ENCODE results near the gene HMGN1.
"Not testable (repeated sequence)": the region's sequence is repeated elsewhere in the genome, so short reads cannot be mapped to it uniquely, and the experiment has no call there.

The HMGN1 gene

DNA sequence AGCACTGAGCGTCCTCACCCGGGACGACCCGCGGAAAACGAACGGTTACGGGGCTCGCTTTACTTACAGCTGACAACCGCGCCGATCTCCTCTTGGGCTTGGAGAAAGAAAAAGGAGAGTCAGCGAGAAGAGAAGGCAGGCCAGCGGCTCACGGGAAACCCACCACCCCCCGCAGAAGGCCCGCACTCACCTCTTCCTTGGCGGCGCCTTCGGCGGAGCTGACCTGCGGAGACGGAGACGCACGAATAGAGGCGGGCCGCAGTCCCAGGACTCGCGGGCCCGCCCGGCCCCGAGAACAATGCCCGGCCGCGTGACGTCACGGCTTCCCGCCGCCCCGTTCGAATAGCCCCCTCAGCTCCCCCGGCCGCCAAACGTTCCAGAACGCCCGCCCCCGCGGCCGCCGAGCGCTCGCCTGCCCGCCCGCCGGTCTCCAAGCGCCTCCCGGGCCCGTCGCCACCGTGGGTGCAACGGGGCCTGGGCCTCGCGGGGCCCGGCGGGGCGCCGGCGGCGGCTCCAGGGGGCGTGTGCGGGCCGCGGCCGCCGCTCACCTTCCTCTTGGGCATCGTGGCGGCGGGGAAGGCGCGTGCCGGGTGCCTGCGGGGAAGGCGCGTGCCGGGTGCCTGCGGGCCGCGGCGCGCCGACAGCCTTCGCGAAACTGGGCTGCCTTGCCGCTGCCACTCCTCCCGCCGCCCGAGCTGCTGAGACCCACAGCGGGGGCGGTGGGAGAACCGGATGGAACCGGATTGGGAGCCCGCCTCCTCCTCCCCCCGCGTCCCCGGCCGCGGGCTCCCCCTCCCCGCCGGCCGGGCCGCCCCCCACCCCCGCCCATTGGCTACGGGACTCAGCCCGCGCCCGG lies at the start of gene HMGN1:
TSS of gene HMGN1 (minus strand) at position 734 of the 856 bp plus-strand sequence. CDS start at position 563, 171 bp downstream.
- peak; percentile 75 for DNase-seq (ENCODE audit: low spot score)

DNA sequence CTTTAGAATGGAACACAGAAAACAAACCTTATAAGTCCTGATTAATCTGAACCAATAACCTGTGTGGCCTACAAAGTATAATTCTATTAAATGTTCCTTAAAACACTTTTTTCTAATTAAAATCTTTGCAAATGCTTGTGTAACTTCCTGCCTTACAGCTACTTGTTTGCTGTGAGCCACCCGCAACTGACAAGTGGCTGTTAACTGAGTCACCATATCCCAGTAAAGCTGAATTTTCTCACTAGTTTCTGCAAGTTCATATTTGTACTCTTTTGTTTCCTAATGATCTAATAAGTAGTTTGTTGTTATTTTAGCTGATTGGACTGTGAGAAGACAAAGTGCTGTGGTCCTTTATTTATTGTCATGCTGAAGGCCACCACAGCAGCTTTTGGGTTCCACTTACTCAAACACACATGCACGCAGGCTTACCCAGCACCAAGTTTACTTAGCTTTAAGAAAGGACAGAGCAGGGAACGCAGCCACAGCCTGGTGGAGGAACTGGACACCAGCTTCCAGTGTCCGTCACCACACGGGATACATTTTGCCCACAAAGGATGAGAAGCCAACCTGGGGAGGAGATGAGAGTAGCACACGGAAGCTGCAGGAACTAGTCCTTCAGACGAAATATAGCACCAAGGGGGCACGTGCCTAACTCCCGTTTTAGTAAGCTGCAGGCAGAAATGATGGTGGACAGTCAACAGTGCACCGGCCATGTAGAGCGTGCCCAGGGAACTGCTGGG lies 48.9 kb upstream of the HMGN1 start:
- no peak for DNase-seq (ENCODE audit: low spot score)

DNA sequence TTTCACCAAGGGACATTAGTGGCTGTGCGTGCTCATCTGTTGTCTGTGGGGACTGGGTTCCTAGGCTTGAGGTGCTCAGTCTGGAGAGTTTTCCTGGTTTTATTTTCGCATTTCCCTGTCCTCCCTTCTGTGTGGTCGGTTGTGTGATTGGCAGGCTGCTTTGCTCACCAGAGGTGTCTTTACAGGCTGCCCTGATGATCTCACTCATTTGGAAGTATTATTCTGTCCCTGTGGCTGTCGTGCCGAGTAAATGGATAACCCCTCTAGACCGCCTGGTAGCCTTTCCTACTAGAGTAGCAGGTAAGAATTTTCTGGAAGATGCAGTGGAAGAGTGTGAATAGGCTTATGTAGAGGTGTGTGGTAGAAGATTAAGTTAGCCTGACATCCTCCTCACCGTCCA lies 44.1 kb upstream of the HMGN1 start:
- DNase-seq (ENCODE audit: low spot score): no peak

DNA sequence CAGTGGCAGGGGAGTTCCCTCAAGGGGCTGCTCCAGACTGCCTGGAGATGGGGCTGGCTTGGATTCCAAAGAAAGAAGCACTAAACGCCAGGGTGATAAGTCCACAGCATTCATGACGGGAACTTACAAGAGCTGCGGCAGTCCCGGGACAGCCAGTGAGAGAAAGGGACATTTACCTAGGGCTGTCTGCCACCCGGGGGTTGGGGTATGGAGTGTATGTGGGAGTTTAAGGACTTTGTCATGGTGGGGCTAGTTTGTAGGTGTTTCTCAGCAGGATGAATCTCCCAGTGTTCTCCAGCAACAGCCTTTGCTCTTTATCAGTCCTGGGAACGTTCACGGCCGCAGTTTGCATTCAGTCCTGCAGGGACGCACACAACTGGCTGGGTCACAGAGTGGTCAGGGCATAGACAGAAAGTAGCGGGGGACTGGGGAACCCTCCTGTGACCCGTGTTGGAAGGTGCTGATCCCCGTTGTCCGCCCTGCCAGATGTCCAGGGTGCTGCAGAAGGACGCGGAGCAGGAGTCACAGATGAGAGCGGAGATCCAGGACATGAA lies 41.4 kb upstream of the HMGN1 start:
- DNase-seq (ENCODE audit: low spot score): no peak

DNA sequence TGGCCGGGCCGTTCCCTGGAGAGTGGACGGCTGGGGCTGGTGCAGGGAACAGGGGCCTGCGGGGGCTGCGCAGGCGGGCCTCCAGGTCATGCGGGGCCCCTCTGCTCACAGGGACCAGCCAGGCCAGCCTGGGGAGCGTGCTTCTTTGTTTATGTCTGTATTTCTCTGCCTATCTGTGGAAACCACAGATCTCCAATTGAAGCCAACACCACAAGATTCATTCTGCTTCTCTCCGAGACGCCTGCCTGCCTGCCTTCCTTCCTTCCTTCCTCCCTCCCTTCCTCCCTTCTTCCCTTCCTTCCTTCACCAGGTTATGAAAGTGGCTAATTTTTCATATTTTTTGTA lies 39.9 kb upstream of the HMGN1 start:
- no peak for DNase-seq (ENCODE audit: low spot score)

DNA sequence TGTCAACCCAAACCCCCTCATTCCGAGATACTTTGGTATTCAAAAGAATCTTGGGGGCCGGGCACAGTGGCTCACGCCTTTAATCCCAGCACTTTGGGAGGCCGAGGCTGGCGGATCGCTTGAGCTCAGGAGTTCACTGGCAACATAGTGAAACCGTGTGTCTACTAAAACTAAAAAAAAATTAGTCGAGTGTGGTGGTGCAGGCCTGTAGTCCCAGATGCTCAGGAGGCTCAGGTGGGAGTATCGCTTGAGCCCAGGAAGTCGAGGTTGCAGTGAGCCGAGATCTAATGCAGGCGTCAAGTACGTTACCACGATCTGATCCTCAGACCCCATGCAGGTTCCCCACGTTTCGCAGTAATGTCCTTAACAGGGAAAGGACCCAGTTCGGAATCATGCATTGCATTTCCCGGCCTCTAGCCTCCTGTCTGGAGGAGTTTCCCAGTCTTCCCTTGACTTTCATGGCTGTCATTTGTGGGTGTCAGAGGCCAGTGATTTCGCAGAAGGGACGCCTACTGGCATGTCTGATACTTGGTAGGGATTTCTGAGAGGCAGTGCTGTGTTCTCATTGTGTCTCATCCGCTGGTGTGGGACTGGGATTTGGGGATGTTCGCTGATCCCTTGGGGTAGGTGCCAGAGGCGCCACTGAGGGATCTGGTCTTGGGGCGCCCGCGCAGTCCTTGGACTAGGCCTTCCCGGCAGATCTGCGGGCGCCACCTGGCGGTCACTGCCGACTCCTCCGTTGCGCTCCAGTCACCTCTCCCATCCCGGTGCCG lies 39.3 kb upstream of the HMGN1 start:
- peak; percentile 81 for DNase-seq (ENCODE audit: low spot score)

- peak; percentile 90 for DNase-seq (ENCODE audit: low spot score)
These were observed 38.7 kb upstream of the HMGN1 start for GRCh38 chr21:39387461-39388037.

DNA sequence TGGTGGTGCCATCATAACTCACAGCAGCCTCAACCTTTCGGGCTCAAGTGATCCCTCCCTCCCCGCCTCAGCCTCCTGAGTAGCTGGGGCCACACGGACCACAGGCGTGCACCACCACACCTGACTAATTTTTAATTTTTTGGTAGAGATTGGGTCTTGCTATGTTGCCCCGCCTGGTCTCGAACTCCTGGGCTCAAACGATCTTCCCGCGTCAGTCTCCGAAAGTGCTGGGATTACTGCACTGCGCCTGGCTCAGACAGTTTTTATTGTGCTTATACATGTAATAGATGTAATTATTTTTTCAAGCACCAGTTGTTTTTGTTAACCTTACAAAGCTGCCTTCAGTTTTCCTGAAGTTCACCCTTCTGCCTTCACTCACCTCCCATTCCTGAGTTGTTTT lies 38.0 kb upstream of the HMGN1 start:
- no peak for DNase-seq (ENCODE audit: low spot score)

DNA sequence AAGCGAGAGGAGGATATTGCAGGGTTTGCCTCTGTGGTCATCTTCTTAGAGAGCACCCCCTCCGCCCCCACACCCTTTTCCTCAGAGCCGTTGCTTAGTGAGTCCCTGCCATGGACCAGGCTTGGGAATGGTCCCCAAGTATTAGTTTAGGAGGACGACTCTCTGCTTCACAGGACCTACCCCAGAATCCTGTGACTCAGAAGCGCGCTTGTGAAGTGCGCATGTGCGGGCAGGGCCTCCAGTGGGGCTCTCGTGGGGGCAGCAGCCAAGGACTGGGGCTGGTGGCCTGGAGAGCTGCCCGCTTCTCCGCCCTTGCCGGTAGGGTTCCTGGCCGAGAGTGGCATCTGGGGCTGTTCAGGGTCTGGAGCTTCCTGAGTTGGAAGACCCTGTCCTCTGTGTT lies 37.3 kb upstream of the HMGN1 start:
- no peak for DNase-seq (ENCODE audit: low spot score)

DNA sequence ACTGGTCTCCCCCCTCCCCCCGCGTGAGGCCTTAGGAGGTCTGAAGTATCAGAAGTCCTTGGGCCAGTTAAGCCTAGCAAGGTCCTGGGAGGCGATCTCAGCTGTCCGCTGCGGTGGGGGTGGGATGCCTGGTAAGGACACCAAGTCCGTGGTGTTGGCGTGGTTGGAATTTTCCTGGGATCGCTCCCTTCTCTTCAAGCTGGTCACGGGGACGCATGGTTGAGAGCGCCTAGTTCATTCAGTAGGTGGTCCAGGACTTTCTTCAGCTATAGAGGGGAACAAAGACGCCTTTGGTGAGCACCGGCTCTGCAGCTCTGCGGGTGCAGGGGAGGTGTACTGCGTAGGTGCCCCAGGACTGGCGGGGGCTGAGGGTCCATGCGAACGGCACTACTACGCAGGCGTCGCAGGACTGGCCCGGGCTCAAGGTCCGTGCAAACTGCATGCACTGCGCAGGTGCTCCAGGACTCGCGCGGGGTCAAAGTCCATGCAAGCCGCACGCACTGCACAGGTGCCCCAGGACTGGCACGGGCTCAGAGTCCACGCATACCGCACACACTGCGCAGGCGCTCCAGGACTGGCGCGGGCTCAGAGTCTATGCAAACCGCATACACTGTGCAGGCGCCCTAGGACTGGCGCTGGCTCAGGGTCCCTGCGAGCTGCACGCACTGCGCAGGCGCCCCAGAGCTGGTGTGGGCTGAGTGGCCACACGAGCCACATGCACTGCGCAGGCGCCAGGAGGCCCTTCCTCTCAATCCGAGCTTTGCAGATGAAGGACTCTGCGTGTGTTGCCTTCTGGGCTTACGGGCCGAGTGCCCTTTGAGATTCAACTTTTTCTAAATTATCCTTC lies 36.6 kb upstream of the HMGN1 start:
- peak; percentile 84 for DNase-seq (ENCODE audit: low spot score)

GRCh38 chr21:39384674-39385298 lies 35.9 kb upstream of the HMGN1 start:
- DNase-seq (ENCODE audit: low spot score): no peak

DNA sequence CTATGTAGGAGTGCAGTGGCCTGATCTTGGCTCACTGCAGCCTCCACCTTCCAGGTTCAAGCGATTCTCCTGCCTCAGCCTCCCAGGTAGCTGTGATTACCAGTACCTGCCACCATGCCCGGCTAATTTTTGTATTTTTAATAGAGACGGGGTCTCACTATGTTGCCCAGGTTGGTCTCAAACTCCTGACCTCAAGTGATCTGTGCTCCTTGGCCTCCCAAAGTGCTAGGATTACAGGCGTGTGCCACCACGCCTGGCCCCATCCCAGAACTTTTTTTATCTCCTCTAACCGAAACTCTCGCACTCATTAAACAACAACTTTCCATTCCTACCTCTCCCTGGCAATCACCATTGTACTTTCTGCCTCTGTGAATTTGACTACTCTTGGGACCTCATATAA lies 33.2 kb upstream of the HMGN1 start:
- not testable (repeated sequence) for DNase-seq (ENCODE audit: low spot score)

DNA sequence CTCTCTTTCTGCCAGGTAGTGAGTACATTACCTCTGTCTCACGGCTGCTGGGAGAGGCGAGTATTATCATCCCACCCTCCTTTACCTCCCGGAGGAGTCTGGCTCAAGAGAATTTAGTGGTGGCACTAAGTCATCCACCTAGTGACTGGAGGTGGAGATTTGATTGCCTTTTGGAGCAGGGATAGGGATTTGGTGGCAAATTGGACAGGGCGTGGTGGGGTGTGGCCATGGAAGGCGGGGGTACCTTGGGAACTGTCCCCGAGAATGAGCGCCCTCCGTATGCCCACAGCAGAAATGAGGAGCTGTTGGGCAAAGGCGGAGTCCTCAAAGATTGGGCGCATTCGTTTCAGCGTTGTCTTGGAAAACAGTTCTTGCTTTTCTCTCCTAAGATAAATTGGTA lies 32.1 kb upstream of the HMGN1 start:
- DNase-seq (ENCODE audit: low spot score): no peak

GRCh38 chr21:39379986-39380891 lies 31.4 kb upstream of the HMGN1 start:
- peak; percentile 92 for DNase-seq (ENCODE audit: low spot score)

- no peak for DNase-seq (ENCODE audit: low spot score)
These were observed 28.7 kb upstream of the HMGN1 start for GRCh38 chr21:39377444-39378050.

DNA sequence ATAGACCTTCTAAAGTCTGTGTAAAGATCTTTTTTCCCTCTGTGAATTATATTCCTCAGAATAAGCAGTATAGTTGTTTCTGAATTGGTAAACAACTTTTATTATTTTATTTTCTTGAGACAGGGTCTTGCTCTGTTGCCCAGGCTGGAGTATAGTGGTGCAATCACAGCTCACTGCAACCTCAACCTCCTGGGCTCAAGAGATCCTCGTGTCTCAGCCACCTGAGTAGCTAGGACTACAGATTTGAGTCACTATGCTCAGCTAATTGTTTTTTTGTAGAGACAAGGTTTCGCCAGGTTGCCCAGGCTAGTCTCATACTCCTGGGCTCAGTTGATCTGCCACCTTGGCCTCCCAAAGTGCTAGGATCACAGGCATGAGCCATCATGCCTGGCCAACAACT lies 26.6 kb upstream of the HMGN1 start:
- no peak for DNase-seq (ENCODE audit: low spot score)

DNA sequence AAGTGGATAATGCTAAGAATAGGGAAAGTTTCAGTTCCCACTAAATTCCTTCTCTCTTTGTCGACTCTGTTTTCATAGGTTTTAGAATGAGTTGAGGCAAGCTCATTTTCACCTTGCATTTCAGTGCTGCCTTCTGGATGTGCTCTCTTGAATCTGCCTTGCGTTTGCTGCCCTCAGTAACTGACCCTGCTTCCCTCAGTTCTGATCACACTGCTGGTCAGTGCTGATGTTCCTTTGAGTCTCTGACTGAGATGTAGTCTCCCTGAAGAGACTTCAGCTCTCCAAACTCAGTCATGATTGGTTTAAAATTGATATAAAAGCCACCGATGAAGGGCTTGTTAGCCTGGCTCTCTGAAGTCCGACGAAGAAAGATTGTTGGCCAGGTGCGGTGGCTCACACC lies 25.2 kb upstream of the HMGN1 start:
- no peak for DNase-seq (ENCODE audit: low spot score)

DNA sequence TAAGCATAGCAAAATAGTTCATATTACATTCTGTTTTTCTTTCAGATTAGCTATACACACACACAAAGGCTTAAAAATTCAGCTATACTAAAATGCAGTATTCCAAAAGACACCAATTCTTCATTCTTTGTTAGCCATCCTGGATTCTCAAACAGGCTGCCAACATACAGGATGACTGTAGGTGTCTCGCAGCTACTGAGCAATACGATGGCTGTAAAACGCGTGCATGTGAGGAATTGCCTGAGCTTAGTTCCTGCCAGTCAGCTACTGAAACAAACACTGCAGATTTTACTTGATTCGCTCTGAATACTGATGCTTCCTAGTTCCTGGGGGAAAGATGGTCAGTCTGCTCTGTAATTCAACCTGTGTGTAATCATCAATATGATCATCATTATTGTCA lies 24.7 kb upstream of the HMGN1 start:
- DNase-seq (ENCODE audit: low spot score): no peak

- not testable (repeated sequence) for DNase-seq (ENCODE audit: low spot score)
These were observed 21.0 kb upstream of the HMGN1 start for GRCh38 chr21:39369896-39370288.
